ENCODE data around the gene TRIM27.

DNA sequence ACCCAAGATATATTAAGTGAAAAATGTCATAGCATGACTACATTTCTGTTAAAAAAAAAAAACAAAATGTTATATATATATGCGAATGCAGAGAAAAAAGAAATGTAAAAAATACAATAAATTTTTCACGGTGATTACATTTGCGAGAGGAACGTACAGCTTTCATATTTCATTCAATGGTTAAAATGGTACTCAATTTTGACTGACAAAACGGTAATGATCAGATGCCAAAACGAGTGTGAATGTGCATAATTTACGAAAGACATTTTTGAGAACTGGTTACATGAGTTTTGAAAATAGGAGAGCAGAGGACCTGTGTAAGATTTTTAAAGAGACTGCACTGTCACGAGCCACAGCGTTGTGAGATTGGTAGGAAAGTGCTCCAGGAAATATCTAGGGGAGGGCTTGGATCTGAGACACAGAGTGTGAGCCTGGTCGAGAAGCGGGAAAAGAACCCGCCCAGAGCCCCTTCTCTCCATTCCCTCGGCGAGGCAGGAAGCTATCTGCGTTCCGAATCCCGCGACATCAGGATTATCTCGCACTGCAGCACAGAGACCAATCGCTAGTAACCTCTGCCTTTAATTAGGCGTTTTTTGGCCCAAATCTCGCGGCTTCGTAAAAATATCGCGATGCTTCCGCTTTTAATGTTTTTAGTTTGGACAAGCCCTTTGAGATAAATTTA lies 28.5 kb downstream of the TRIM27 start:
- TF ChIP-seq EZH2 (IDR thresholded peaks at IDR 0.05; ENCODE audit: borderline replicate concordance, low read depth, low read length, severe bottlenecking): no peak
- TF ChIP-seq, protein P1, sequence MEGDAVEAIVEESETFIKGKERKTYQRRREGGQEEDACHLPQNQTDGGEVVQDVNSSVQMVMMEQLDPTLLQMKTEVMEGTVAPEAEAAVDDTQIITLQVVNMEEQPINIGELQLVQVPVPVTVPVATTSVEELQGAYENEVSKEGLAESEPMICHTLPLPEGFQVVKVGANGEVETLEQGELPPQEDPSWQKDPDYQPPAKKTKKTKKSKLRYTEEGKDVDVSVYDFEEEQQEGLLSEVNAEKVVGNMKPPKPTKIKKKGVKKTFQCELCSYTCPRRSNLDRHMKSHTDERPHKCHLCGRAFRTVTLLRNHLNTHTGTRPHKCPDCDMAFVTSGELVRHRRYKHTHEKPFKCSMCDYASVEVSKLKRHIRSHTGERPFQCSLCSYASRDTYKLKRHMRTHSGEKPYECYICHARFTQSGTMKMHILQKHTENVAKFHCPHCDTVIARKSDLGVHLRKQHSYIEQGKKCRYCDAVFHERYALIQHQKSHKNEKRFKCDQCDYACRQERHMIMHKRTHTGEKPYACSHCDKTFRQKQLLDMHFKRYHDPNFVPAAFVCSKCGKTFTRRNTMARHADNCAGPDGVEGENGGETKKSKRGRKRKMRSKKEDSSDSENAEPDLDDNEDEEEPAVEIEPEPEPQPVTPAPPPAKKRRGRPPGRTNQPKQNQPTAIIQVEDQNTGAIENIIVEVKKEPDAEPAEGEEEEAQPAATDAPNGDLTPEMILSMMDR (IDR thresholded peaks at IDR 0.05; ENCODE audit: borderline replicate concordance, extremely low read depth, low read length, poor library complexity, severe bottlenecking): no peak
